SK-MEL-5 (cell line): ENCODE measurements around the gene C9orf57. TPM values are rescaled to one million over a fixed set of nuclear protein-coding genes. Genes with fewer than 3 reads are reported as not detected.
A peak's percentile ranks its signal among the peaks of the same experiment; 100 is the strongest.
"Not testable (repeated sequence)": the region's sequence is repeated elsewhere in the genome, so short reads cannot be mapped to it uniquely, and the experiment has no call there.

Experiments
- DNase-seq: peaks from one replicate; pipeline ENCODE4 v3.0.0-alpha.2; 2016; ENCODE audit warnings: low read depth, low spot score
- in situ Hi-C: cut with HindIII; loops from 2 replicates; pipeline ENCODE4 v1.10.0; 2016; ENCODE audit warnings: low sequenced_read_pairs, high pct_unique_total_duplicates, low pct_unique_long_range_greater_than_20kb
- polyA plus RNA-seq, 2 experiments: library from polyadenylated mRNA; depleted of rRNA; stranded (reverse); fragments of >200 nt; gene quantifications; 2 replicates each; pipeline ENCODE4 v1.2.3, GENCODE V29; 2015
- total RNA-seq: library from RNA; depleted of rRNA; stranded (reverse); fragments of >200 nt; shearing (Covaris generic); gene quantifications from 2 replicates; pipeline ENCODE4 v1.2.3, GENCODE V29; 2014; rRNA removed

Gene C9orf57, protein sequence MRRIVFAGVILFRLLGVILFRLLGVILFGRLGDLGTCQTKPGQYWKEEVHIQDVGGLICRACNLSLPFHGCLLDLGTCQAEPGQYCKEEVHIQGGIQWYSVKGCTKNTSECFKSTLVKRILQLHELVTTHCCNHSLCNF
- total RNA-seq = not detected in 2 replicates
- not detected in 2 replicates for polyA plus RNA-seq (2015; cell fraction: cytosol; rRNA removed)
- not detected in 2 replicates for polyA plus RNA-seq (2015; cell fraction: nucleus; rRNA removed)

GRCh38 chr9:72060513-72060912 is at the start of gene C9orf57:
C9orf57 (minus strand) TSS chr9:72060613; CDS start chr9:72059331, 1,282 bp downstream.
- no peak for DNase-seq
- in situ Hi-C loops = no loop called here

- DNase-seq = no peak
- in situ Hi-C loops = no loop called here
Measured at GRCh38 chr9:72102520-72102919, 42.1 kb upstream of the C9orf57 start.

DNA sequence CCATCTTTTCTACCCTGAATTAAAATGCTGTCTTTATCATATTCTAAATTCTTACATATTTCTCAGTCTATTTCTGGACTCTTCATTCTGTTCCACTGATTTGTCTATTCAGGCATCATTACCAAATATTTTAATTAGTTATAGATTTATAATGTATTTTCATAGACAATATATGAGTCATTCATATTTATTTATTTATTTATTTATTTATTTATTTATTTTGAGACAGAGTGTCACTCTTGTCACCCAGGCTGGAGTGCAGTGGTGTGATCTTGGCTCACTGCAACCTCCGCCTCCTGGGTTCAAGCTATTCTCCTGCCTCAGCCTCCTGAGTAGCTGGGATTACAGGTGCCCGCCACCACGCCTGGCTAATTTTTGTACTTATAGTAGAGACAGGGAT is 35.1 kb upstream of the C9orf57 start:
- DNase-seq, in situ Hi-C loops: not testable (repeated sequence)

- in situ Hi-C loops = no loop called here
- DNase-seq = no peak
Measured at GRCh38 chr9:72092820-72093219, 32.4 kb upstream of the C9orf57 start.

DNA sequence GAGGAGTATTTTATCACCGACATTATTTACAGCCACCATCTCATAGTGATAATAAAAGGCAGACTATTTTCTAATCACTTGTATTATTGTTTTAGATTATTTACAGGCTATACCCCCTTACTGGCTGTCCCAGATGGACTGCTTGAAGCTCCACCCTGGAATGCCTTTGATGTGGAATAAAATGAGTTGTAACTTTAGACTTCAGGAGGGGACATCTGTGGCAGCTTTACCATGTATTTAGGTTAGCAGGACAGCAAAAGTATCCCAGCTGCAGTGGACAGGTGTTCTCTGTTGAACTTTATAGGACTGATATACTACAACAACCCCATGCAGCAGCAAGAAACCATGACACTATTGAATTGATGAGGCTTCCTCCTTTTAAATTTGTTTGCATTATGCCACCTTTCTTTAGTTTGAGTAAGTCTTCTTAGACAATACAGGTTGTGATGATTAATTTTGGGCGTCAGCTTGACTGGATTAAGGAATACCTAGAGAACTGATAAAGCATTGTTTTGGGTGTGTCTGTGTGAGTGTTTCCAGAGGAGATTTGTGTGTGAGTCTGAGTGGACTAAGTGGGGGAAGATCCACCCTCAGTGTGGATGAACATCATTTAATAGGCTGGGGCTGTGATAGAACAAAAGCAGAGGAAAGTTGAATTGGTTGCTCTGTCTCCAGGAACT is 29.2 kb upstream of the C9orf57 start:
- in situ Hi-C loops = no loop called here

GRCh38 chr9:72082536-72082935 is 22.1 kb upstream of the C9orf57 start:
- in situ Hi-C loops = no loop called here
- no peak for DNase-seq

More for the DNA sequence above, 29.2 kb upstream of the C9orf57 start:
- DNase-seq = no peak

GRCh38 chr9:72074666-72075065 is 14.3 kb upstream of the C9orf57 start:
- DNase-seq, in situ Hi-C loops: not testable (repeated sequence)

- DNase-seq = no peak
Measured at GRCh38 chr9:72065076-72065475, 4.7 kb upstream of the C9orf57 start.

DNA sequence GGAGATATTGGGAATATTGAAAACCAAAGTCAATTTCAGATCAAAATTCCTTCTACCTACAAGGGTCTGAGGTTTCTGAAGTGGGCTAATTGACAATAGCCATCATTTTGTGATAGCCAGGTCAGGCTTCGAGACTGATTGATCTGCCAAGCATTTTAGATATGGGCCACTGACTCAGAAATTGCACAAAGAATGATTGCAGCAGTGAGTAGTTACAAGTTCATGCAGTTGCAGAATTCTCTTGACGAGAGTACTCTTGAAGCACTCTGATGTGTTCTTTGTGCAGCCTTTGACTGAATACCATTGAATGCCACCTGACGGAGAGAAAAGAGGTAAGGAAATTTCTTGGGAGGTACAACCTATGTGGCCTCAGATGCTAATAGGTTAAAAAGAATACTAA is 8.3 kb downstream of the C9orf57 start:
- DNase-seq = no peak
- in situ Hi-C loops = no loop called here

More at GRCh38 chr9:72065076-72065475, 4.7 kb upstream of the C9orf57 start:
- in situ Hi-C loops = no loop called here

DNA sequence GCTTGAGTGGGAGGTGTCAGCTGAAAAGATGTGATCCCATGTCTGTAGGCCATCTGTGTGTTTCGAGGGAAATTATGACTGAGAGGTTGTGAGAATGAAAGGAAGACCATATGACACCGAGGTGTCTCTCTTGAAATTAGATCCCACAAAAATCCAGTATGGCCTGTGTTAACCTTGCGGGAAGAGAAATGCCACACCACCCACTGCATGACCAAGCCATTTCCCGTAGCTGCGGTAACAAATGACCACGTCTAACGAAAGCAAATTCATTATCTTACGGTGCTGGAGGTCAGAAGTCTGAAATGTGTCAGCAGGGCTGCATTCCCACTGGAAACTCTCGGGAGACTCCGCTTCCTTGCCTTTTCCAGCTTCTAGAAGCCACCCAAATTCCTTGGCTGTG is 11.6 kb downstream of the C9orf57 start:
- DNase-seq = no peak
- in situ Hi-C loops = loop anchor here (25.0 kb wide), 1 partner anchor 237 kb away; no protein-coding TSS in a partner anchor

- in situ Hi-C loops = loop anchor here (25.0 kb wide), 1 partner anchor 235 kb away; no protein-coding TSS in a partner anchor
- no peak for DNase-seq
Measured at GRCh38 chr9:72046630-72047456, 13.6 kb downstream of the C9orf57 start.

DNA sequence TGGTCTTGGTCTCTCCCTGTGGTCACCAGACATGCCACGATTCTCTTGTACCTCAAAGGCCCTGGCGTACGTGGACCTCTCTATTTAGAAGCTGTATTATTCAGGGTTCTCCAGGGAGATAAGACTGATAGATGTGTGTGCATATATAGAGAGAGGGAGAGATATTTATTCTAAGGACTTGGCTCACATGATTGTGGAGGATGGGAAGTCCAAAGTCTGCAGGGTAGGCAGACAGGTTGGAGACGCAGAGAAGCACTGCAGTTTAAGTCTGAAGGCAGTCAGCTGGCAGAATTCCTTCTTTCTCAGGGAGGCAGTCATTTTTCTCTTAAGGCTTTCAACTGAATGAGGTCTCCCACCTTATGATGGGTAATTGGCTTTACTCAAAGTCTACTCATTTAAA is 16.3 kb downstream of the C9orf57 start:
- no peak for DNase-seq
- in situ Hi-C loops = loop anchor here (25.0 kb wide), 1 partner anchor 232 kb away; no protein-coding TSS in a partner anchor

- DNase-seq = no peak
- in situ Hi-C loops = loop anchor here (25.0 kb wide), 1 partner anchor 231 kb away; no protein-coding TSS in a partner anchor
Measured at GRCh38 chr9:72043576-72043975, 16.8 kb downstream of the C9orf57 start.

GRCh38 chr9:72042928-72043327 is 17.5 kb downstream of the C9orf57 start:
- no peak for DNase-seq
- in situ Hi-C loops = loop anchor here (25.0 kb wide), 1 partner anchor 231 kb away; no protein-coding TSS in a partner anchor

- in situ Hi-C loops = loop anchor here (25.0 kb wide), 1 partner anchor 229 kb away; no protein-coding TSS in a partner anchor
- peak; percentile 52 for DNase-seq
Measured at GRCh38 chr9:72041775-72042194, 18.6 kb downstream of the C9orf57 start.

- in situ Hi-C loops = loop anchor here (25.0 kb wide), 1 partner anchor 229 kb away; no protein-coding TSS in a partner anchor
- peak; percentile 17 for DNase-seq
Measured at GRCh38 chr9:72041369-72041768, 19.0 kb downstream of the C9orf57 start.

DNA sequence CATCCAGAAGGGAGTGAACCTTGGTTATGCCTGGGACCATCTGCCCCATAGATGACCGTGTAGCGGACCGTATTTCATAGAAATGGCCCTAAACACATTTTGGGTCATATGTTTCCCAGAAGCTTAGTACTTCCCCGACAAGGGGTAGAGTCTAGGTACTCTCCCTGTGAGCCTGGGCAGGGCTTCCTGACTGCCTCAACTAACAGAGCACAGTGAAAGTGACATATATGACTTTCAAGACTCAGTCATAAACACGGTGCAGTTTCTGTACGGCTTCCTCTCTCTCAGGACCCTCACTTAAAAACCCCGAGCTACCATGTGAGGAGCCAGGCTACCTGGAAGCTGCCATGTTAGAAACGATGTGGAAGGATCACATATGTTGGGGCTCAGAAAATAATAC is 20.9 kb downstream of the C9orf57 start:
- in situ Hi-C loops = loop anchor here (10.0 to 25.0 kb wide), 2 partner anchors 227 to 235 kb away; no protein-coding TSS in a partner anchor
- DNase-seq = no peak
